IMR-90 (cell line): ENCODE results near the gene S100A11. TPM values are rescaled to one million over a fixed set of nuclear protein-coding genes. Genes with fewer than 3 reads are reported as not detected.

Experiments
- ATAC-seq: fragments of 200-7000 bp; cut with Tn5 transposase; 2 replicates; pipeline ENCODE4 v1.9.1; 2020; ENCODE audit warnings: low read depth, mild to moderate bottlenecking, moderate library complexity
- BruUV-seq: library from RNA; stranded (reverse); fragments of 400-500 nt; replicated peaks from 2 replicates; lab custom pipeline; 2021; lab: Mats Ljungman, UMichigan
- CTCF ChIA-PET: fragments of 300-600 bp; formaldehyde crosslinking; extraction: SDS; loops from one replicate; lab custom pipeline; 2021; ENCODE audit warnings: antibody characterized with exemption; lab: Yijun Ruan, JAX
- POLR2A ChIA-PET: fragments of 300-600 bp; sonication (Branson Sonifier 250); formaldehyde crosslinking; loops from one replicate; lab custom pipeline; 2022; ENCODE audit warnings: antibody characterized with exemption; ENCODE audit not compliant: unreplicated experiment; lab: Charles Lee
- DNase-seq: peaks from one replicate; pipeline ENCODE4 v3.0.0; 2013
- H2AFZ ChIP-seq: replicated peaks from 2 replicates; pipeline ENCODE3; 2013; ENCODE audit warnings: low read length, mild to moderate bottlenecking; ENCODE audit not compliant: poor library complexity
- H2AK5ac ChIP-seq: 2 replicates; pipeline ENCODE4 v1.6.1; 2013; ENCODE audit warnings: low read depth, low read length, inconsistent platforms
- H2AK9ac ChIP-seq: replicated peaks from 2 replicates; pipeline ENCODE3; 2013; ENCODE audit warnings: mild to moderate bottlenecking, low read depth, low read length, moderate library complexity; ENCODE audit not compliant: poor library complexity
- H2BK120ac ChIP-seq: 2 replicates; pipeline ENCODE4 v1.6.1; 2013; ENCODE audit warnings: low read depth, low read length, inconsistent platforms
- H2BK15ac ChIP-seq: 3 replicates; pipeline ENCODE4 v1.6.1; 2013; ENCODE audit warnings: low read depth, low read length, inconsistent platforms
- H2BK20ac ChIP-seq: 2 replicates; pipeline ENCODE4 v1.6.1; 2013; ENCODE audit warnings: low read depth, mild to moderate bottlenecking, inconsistent platforms, low read length, moderate library complexity
- H2BK5ac ChIP-seq: 2 replicates; pipeline ENCODE4 v1.6.1; 2013; ENCODE audit warnings: mild to moderate bottlenecking, low read depth, low read length, inconsistent platforms; ENCODE audit not compliant: poor library complexity, severe bottlenecking
- H3K14ac ChIP-seq: replicated peaks from 2 replicates; pipeline ENCODE4 v1.6.1; 2013; ENCODE audit warnings: low read depth, low read length, inconsistent platforms
- H3K18ac ChIP-seq: 2 replicates; pipeline ENCODE4 v1.6.1; 2013; ENCODE audit warnings: low read depth, low read length, control low read depth
- H3K23ac ChIP-seq: 2 replicates; pipeline ENCODE4 v1.6.1; 2013; ENCODE audit warnings: low read depth, low read length, inconsistent platforms
- H3K27ac ChIP-seq: 2 replicates; pipeline ENCODE4 v1.5.1; 2013; ENCODE audit warnings: mild to moderate bottlenecking, control low read depth, low read length; ENCODE audit not compliant: insufficient read depth
- H3K27me3 ChIP-seq: 2 replicates; pipeline ENCODE4 v1.6.1; 2013; ENCODE audit warnings: low read length; ENCODE audit not compliant: control insufficient read depth, insufficient read depth
- H3K36me3 ChIP-seq: 2 replicates; pipeline ENCODE4 v1.6.1; 2013; ENCODE audit warnings: low read length, mixed read lengths; ENCODE audit not compliant: control insufficient read depth, insufficient read depth
- H3K4ac ChIP-seq: 2 replicates; pipeline ENCODE4 v1.6.1; 2013; ENCODE audit warnings: low read depth, low read length, inconsistent platforms
- H3K4me1 ChIP-seq: 2 replicates; pipeline ENCODE4 v1.6.1; 2013; ENCODE audit warnings: low read length, mixed read lengths; ENCODE audit not compliant: control insufficient read depth, insufficient read depth
- H3K4me2 ChIP-seq: 2 replicates; pipeline ENCODE4 v1.6.1; 2013; ENCODE audit warnings: low read depth, mild to moderate bottlenecking, control low read depth, low read length, moderate library complexity
- H3K4me3 ChIP-seq: 2 replicates; pipeline ENCODE4 v1.5.1; 2013; ENCODE audit warnings: low read depth, mild to moderate bottlenecking, control low read depth, low read length, moderate library complexity; ENCODE audit not compliant: insufficient read depth
- H3K56ac ChIP-seq: 2 replicates; pipeline ENCODE4 v1.6.1; 2013; ENCODE audit warnings: low read length, inconsistent platforms; ENCODE audit not compliant: insufficient read depth; ENCODE audit errors: extremely low read depth
- H3K79me1 ChIP-seq, 2 experiments: 2 replicates each; pipeline ENCODE4 v1.6.1; 2013; ENCODE audit warnings: low read length in 2 of 2, inconsistent platforms in 1 of 2, low read depth in 1 of 2
- H3K9ac ChIP-seq: 2 replicates; pipeline ENCODE4 v1.6.1; 2013; ENCODE audit warnings: low read depth, low read length, control low read depth
- H3K9me1 ChIP-seq: 2 replicates; pipeline ENCODE4 v1.6.1; 2013; ENCODE audit warnings: low read length, inconsistent platforms; ENCODE audit not compliant: insufficient read depth
- H3K9me3 ChIP-seq: 2 replicates; pipeline ENCODE4 v1.6.1; 2013; ENCODE audit warnings: low read length; ENCODE audit not compliant: control insufficient read depth, insufficient read depth
- H4K20me1 ChIP-seq: 2 replicates; pipeline ENCODE4 v1.6.1; 2013; ENCODE audit warnings: low read length, inconsistent platforms; ENCODE audit not compliant: insufficient read depth
- H4K5ac ChIP-seq: 2 replicates; pipeline ENCODE4 v1.6.1; 2013; ENCODE audit warnings: mild to moderate bottlenecking, low read depth, low read length, control low read depth
- H4K8ac ChIP-seq, 2 experiments: 2 replicates each; pipeline ENCODE4 v1.6.1; 2013; ENCODE audit warnings: low read depth in 2 of 2, low read length in 2 of 2, control low read depth in 1 of 2, inconsistent platforms in 1 of 2
- H4K91ac ChIP-seq: 2 replicates; pipeline ENCODE4 v1.6.1; 2013; ENCODE audit warnings: low read depth, low read length, inconsistent platforms; ENCODE audit not compliant: insufficient read depth
- BHLHE40 ChIP-seq: fragments of 150-350 bp; IDR thresholded peaks from 2 replicates; pipeline ENCODE4 v1.6.1; 2016; ENCODE audit warnings: mild to moderate bottlenecking, low read depth, low read length
- CEBPB ChIP-seq: IDR thresholded peaks from 2 replicates; pipeline ENCODE4 v1.6.1; 2012; ENCODE audit warnings: low read depth, low read length, improper control_type of control experiment
- MAFK ChIP-seq: IDR thresholded peaks from 2 replicates; pipeline ENCODE4 v1.6.1; 2012; ENCODE audit warnings: low read depth, low read length, improper control_type of control experiment
- POLR2A ChIP-seq: IDR thresholded peaks from 2 replicates; pipeline ENCODE4 v1.6.1; 2012; ENCODE audit warnings: mild to moderate bottlenecking, low read depth, low read length
- WGBS, 2 experiments: methylation state at CpG; one replicate each; pipeline versions ENCODE4 v1.1.5 to v1.1.7; 2013; ENCODE audit warnings: missing lambda C conversion rate in 2 of 2; ENCODE audit not compliant: insufficient read length in 1 of 2; ENCODE audit errors: extremely low coverage in 2 of 2; 5-methylcytosine and 5-hydroxymethylcytosine counted together
- dilution Hi-C: fragments of 300-500 bp; cut with HindIII; formaldehyde crosslinking; loops from one replicate; pipeline ENCODE4 v1.14.3; 2018; ENCODE audit warnings: low sequenced_read_pairs; ENCODE audit not compliant: unreplicated experiment
- in situ Hi-C: fragments of 300-500 bp; cut with MboI; formaldehyde crosslinking; loops from 3 replicates; pipeline ENCODE4 v1.14.3; 2019; ENCODE audit warnings: low sequenced_read_pairs, inconsistent platforms, mixed read lengths
- intact Hi-C: fragments of 100-400 bp; cut with micrococcal nuclease; formaldehyde crosslinking; loops from 2 replicates; pipeline ENCODE4 v1.10.0; 2022
- polyA plus RNA-seq, 3 experiments: library from polyadenylated mRNA; depleted of rRNA; stranded (reverse); fragments of >200 nt; gene quantifications; 2 replicates each; pipeline ENCODE4 v1.2.3, GENCODE V29; 2012; ENCODE audit warnings: low replicate concordance in 1 of 3
- total RNA-seq: library from RNA; depleted of rRNA; stranded (reverse); fragments of >200 nt; gene quantifications from 2 replicates; pipeline ENCODE4 v1.2.3, GENCODE V29; 2012

S100A11 gene
- total and polyA plus RNA-seq, 2 of the 4 experiments (the other 2 are of a cell fraction): 167 to 1,402 TPM

GRCh38 chr1:152048416-152049009 lies 11.7 kb upstream of the S100A11 start:
- peak overlapping the region; percentile 47 for H4K5ac ChIP-seq
- WGBS, 2 experiments: no CpG with 5 or more reads among the region's 6 CpGs
- in situ Hi-C loops (no loop called here), dilution Hi-C loops (no loop called here), intact Hi-C loops (no loop called here)
- H3K18ac ChIP-seq: peak overlapping the region; percentile 36; the same call in 1 of the 2 replicates
- H3K4me2 ChIP-seq: peak overlapping the region; percentile 37
- no peaks in the 10 kb centered on the region for H3K36me3 ChIP-seq
- no peaks in the 10 kb centered on the region for H3K9me1 ChIP-seq
- no TSS peak for BruUV-seq
- H3K9me3 ChIP-seq: no peaks in the 10 kb centered on the region
- H2BK15ac ChIP-seq: peak overlapping the region; percentile 53; the same call in 2 of the 3 replicates
- H4K91ac ChIP-seq: peak overlapping the region; percentile 87
- peak overlapping the region; percentile 72 to 75 for H4K8ac ChIP-seq
- peaks cover 5% of the 10 kb centered on the region; the same call in 1 of the 2 replicates for H3K27me3 ChIP-seq
- H4K20me1 ChIP-seq: no peaks in the 10 kb centered on the region
- H3K9ac ChIP-seq: peak overlapping the region; percentile 45
- no peaks in the 10 kb centered on the region for H3K79me1 ChIP-seq
- TF ChIP-seq BHLHE40: no peak
- TF ChIP-seq CEBPB: peak; percentile 71
- TF ChIP-seq POLR2A: no peak
- no peak for TF ChIP-seq MAFK
- peak overlapping the region; percentile 81 for H2BK20ac ChIP-seq
- H3K14ac ChIP-seq: peak overlapping the region; percentile 67
- ATAC-seq: peak; percentile 27
- peak overlapping the region; percentile 83 for H2BK5ac ChIP-seq
- H2AK5ac ChIP-seq: peak overlapping the region; percentile 84
- H2AK9ac ChIP-seq: peak overlapping the region; percentile 15
- H2AFZ ChIP-seq: peak overlapping the region; percentile 84
- peak overlapping the region; percentile 68 for H3K56ac ChIP-seq
- DNase-seq: no peak
- ChIA-PET CTCF (interaction anchor here (0.6 to 1.3 kb wide), 2 partner anchors 130 to 141 kb away, joined by 3 read pairs; no protein-coding TSS in a partner anchor), POLR2A (interaction anchor here (0.5 to 1.5 kb wide), 3 partner anchors 12 to 325 kb away, joined by 3 to 7 read pairs (median 3); partner anchors contain the start of gene S100A11)
- H3K4me3 ChIP-seq: no peak overlapping the region
- peak overlapping the region; percentile 81 for H3K4ac ChIP-seq
- H3K4me1 ChIP-seq: peaks cover 9% of the 10 kb centered on the region
- peak overlapping the region; percentile 53 for H3K23ac ChIP-seq
- H3K27ac ChIP-seq: peak overlapping the region; percentile 78
- peak overlapping the region; percentile 89 for H2BK120ac ChIP-seq
